ENCODE results near the gene PPP2R3A.
"Not testable (repeated sequence)": the region's sequence is repeated elsewhere in the genome, so short reads cannot be mapped to it uniquely, and the experiment has no call there.

The PPP2R3A gene

GRCh38 chr3:136189859-136190617 lies 224.5 kb downstream of the PPP2R3A start:
- H3K9me3 ChIP-seq (ENCODE audit: control insufficient read depth, low read length) = no peaks in the 10 kb centered on the region
- no peaks in the 10 kb centered on the region for H3K27me3 ChIP-seq (ENCODE audit: control insufficient read depth, insufficient read depth, low read length, poor library complexity, severe bottlenecking)
- H3K27ac ChIP-seq (ENCODE audit: insufficient read depth, low read depth, low read length, poor library complexity, severe bottlenecking) = no peak overlapping the region
- no peak overlapping the region for H3K4me3 ChIP-seq (ENCODE audit: insufficient read depth, low read depth, low read length)
- WGBS, 2 experiments = 94 to 96% methylated on average over 10 of the region's 11 CpGs
- H3K4me1 ChIP-seq (ENCODE audit: control insufficient read depth, insufficient read depth, low read length) = no peaks in the 10 kb centered on the region
- H3K36me3 ChIP-seq (ENCODE audit: control insufficient read depth, insufficient read depth, low read length) = no peaks in the 10 kb centered on the region

GRCh38 chr3:136192195-136192594 lies 226.7 kb downstream of the PPP2R3A start:
- not testable (repeated sequence) for H3K9me3 ChIP-seq (ENCODE audit: control insufficient read depth, low read length); H3K36me3 ChIP-seq (ENCODE audit: control insufficient read depth, insufficient read depth, low read length); H3K4me1 ChIP-seq (ENCODE audit: control insufficient read depth, insufficient read depth, low read length); H3K4me3 ChIP-seq (ENCODE audit: insufficient read depth, low read depth, low read length); H3K27ac ChIP-seq (ENCODE audit: insufficient read depth, low read depth, low read length, poor library complexity, severe bottlenecking); H3K27me3 ChIP-seq (ENCODE audit: control insufficient read depth, insufficient read depth, low read length, poor library complexity, severe bottlenecking)
- 87 to 91% methylated on average over 6 of the region's 6 CpGs for WGBS, 2 experiments

GRCh38 chr3:136192831-136193230 lies 227.3 kb downstream of the PPP2R3A start:
- no peaks in the 10 kb centered on the region for H3K27me3 ChIP-seq (ENCODE audit: control insufficient read depth, insufficient read depth, low read length, poor library complexity, severe bottlenecking)
- WGBS, 2 experiments = 52 to 76% methylated on average over 2 of the region's 2 CpGs
- H3K4me3 ChIP-seq (ENCODE audit: insufficient read depth, low read depth, low read length) = peak overlapping the region; percentile 94
- peaks cover 6% of the 10 kb centered on the region for H3K4me1 ChIP-seq (ENCODE audit: control insufficient read depth, insufficient read depth, low read length)
- no peaks in the 10 kb centered on the region for H3K9me3 ChIP-seq (ENCODE audit: control insufficient read depth, low read length)
- no peaks in the 10 kb centered on the region for H3K36me3 ChIP-seq (ENCODE audit: control insufficient read depth, insufficient read depth, low read length)
- no peak overlapping the region for H3K27ac ChIP-seq (ENCODE audit: insufficient read depth, low read depth, low read length, poor library complexity, severe bottlenecking)

GRCh38 chr3:136193278-136194054 lies 227.9 kb downstream of the PPP2R3A start:
- Histone ChIP-seq H3K4me1 (ENCODE audit: control insufficient read depth, insufficient read depth, low read length) (peaks cover 6% of the 10 kb centered on the region), H3K27ac (ENCODE audit: insufficient read depth, low read depth, low read length, poor library complexity, severe bottlenecking) (no peak overlapping the region), H3K9me3 (ENCODE audit: control insufficient read depth, low read length) (no peaks in the 10 kb centered on the region), H3K27me3 (ENCODE audit: control insufficient read depth, insufficient read depth, low read length, poor library complexity, severe bottlenecking) (no peaks in the 10 kb centered on the region), H3K36me3 (ENCODE audit: control insufficient read depth, insufficient read depth, low read length) (no peaks in the 10 kb centered on the region), H3K4me3 (ENCODE audit: insufficient read depth, low read depth, low read length) (peak overlapping the region; percentile 94)
- WGBS, 2 experiments = 6 to 11% methylated on average over 4 to 5 of the region's 6 CpGs

- Histone ChIP-seq H3K27me3 (ENCODE audit: control insufficient read depth, insufficient read depth, low read length, poor library complexity, severe bottlenecking) (no peaks in the 10 kb centered on the region), H3K4me1 (ENCODE audit: control insufficient read depth, insufficient read depth, low read length) (peaks cover 6% of the 10 kb centered on the region), H3K4me3 (ENCODE audit: insufficient read depth, low read depth, low read length) (peak overlapping the region; percentile 94), H3K9me3 (ENCODE audit: control insufficient read depth, low read length) (no peaks in the 10 kb centered on the region), H3K36me3 (ENCODE audit: control insufficient read depth, insufficient read depth, low read length) (no peaks in the 10 kb centered on the region), H3K27ac (ENCODE audit: insufficient read depth, low read depth, low read length, poor library complexity, severe bottlenecking) (peak overlapping the region; percentile 99)
- 0% methylated on average over 47 of the region's 47 CpGs for WGBS, 2 experiments
These were observed 229.1 kb downstream of the PPP2R3A start for GRCh38 chr3:136194409-136195257.

- 0% methylated on average over 103 of the region's 103 CpGs for WGBS, 2 experiments
- Histone ChIP-seq H3K4me1 (ENCODE audit: control insufficient read depth, insufficient read depth, low read length) (peaks cover 6% of the 10 kb centered on the region), H3K27me3 (ENCODE audit: control insufficient read depth, insufficient read depth, low read length, poor library complexity, severe bottlenecking) (no peaks in the 10 kb centered on the region), H3K27ac (ENCODE audit: insufficient read depth, low read depth, low read length, poor library complexity, severe bottlenecking) (peak overlapping the region; percentile 99), H3K4me3 (ENCODE audit: insufficient read depth, low read depth, low read length) (peak overlapping the region; percentile 94), H3K36me3 (ENCODE audit: control insufficient read depth, insufficient read depth, low read length) (no peaks in the 10 kb centered on the region), H3K9me3 (ENCODE audit: control insufficient read depth, low read length) (no peaks in the 10 kb centered on the region)
These were observed 229.9 kb downstream of the PPP2R3A start for GRCh38 chr3:136195258-136196063.

GRCh38 chr3:136196064-136196400 lies 230.5 kb downstream of the PPP2R3A start, which contains the start of gene MSL2:
Gene MSL2 (minus strand): TSS chr3:136196335. CDS start chr3:136195113, 1,222 bp downstream.
- H3K4me1 ChIP-seq (ENCODE audit: control insufficient read depth, insufficient read depth, low read length) = peaks cover 6% of the 10 kb centered on the region
- H3K36me3 ChIP-seq (ENCODE audit: control insufficient read depth, insufficient read depth, low read length) = no peaks in the 10 kb centered on the region
- H3K4me3 ChIP-seq (ENCODE audit: insufficient read depth, low read depth, low read length) = peak within 1 kb of the TSS; percentile 94
- no peaks in the 10 kb centered on the region for H3K27me3 ChIP-seq (ENCODE audit: control insufficient read depth, insufficient read depth, low read length, poor library complexity, severe bottlenecking)
- 0% methylated on average over 37 of the region's 37 CpGs for whole genome bisulfite sequencing, 2 experiments
- H3K9me3 ChIP-seq (ENCODE audit: control insufficient read depth, low read length) = no peaks in the 10 kb centered on the region
- peak within 1 kb of the TSS; percentile 99 for H3K27ac ChIP-seq (ENCODE audit: insufficient read depth, low read depth, low read length, poor library complexity, severe bottlenecking)

- 0% methylated on average over 64 of the region's 64 CpGs for WGBS, 2 experiments
- Histone ChIP-seq H3K9me3 (ENCODE audit: control insufficient read depth, low read length) (no peaks in the 10 kb centered on the region), H3K4me3 (ENCODE audit: insufficient read depth, low read depth, low read length) (peak overlapping the region; percentile 94)
These were observed 231.1 kb downstream of the PPP2R3A start for GRCh38 chr3:136196401-136197158.

More at GRCh38 chr3:136196401-136197158, 231.1 kb downstream of the PPP2R3A start:
- no peaks in the 10 kb centered on the region for H3K36me3 ChIP-seq (ENCODE audit: control insufficient read depth, insufficient read depth, low read length)
- peaks cover 6% of the 10 kb centered on the region for H3K4me1 ChIP-seq (ENCODE audit: control insufficient read depth, insufficient read depth, low read length)
- peak overlapping the region; percentile 99 for H3K27ac ChIP-seq (ENCODE audit: insufficient read depth, low read depth, low read length, poor library complexity, severe bottlenecking)
- no peaks in the 10 kb centered on the region for H3K27me3 ChIP-seq (ENCODE audit: control insufficient read depth, insufficient read depth, low read length, poor library complexity, severe bottlenecking)
